Liver (tissue), 9 donors: ENCODE results near the gene LEF1. TPM values are rescaled to one million over a fixed set of nuclear protein-coding genes. Genes with fewer than 3 reads are reported as not detected.

Source experiments
- DNase-seq: peaks from one replicate; pipeline ENCODE4 v3.0.0-alpha.2; 2017; ENCODE audit warnings: low spot score
- H3K27ac ChIP-seq, 2 donors: one replicate each; pipeline ENCODE4 v1.7.0; 2013; ENCODE audit warnings: inconsistent platforms in 2 of 2, low read length in 2 of 2, control low read depth in 1 of 2, low read depth in 1 of 2, mild to moderate bottlenecking in 1 of 2
- H3K27me3 ChIP-seq, 4 donors: one replicate each; pipeline versions ENCODE4 v1.6.1 to v1.7.0; 2013; ENCODE audit warnings: low read length in 3 of 4, inconsistent platforms in 1 of 4, mild to moderate bottlenecking in 1 of 4, moderate library complexity in 1 of 4; ENCODE audit not compliant: control insufficient read depth in 4 of 4, insufficient read depth in 4 of 4
- H3K36me3 ChIP-seq, 4 donors: one replicate each; pipeline versions ENCODE4 v1.6.1 to v1.7.0; 2013; ENCODE audit warnings: low read length in 3 of 4, mild to moderate bottlenecking in 3 of 4, low read depth in 1 of 4, moderate library complexity in 1 of 4; ENCODE audit not compliant: control insufficient read depth in 4 of 4, insufficient read depth in 3 of 4
- H3K4me1 ChIP-seq, 4 donors: one replicate each; pipeline versions ENCODE4 v1.6.1 to v1.7.0; 2013; ENCODE audit warnings: low read length in 3 of 4, mild to moderate bottlenecking in 3 of 4, moderate library complexity in 1 of 4; ENCODE audit not compliant: control insufficient read depth in 4 of 4, insufficient read depth in 4 of 4
- H3K4me3 ChIP-seq, 3 donors: one replicate each; pipeline versions ENCODE4 v1.6.1 to v1.7.0; 2013; ENCODE audit warnings: low read length in 3 of 3, control low read depth in 1 of 3, low read depth in 1 of 3, mild to moderate bottlenecking in 1 of 3
- H3K9ac ChIP-seq, 2 donors: one replicate each; pipeline ENCODE4 v1.7.0; 2013; ENCODE audit warnings: low read length in 2 of 2, mild to moderate bottlenecking in 2 of 2, moderate library complexity in 2 of 2, control low read depth in 1 of 2, low read depth in 1 of 2
- H3K9me3 ChIP-seq, 4 donors: one replicate each; pipeline versions ENCODE4 v1.6.1 to v1.7.0; 2013; ENCODE audit warnings: low read length in 3 of 4; ENCODE audit not compliant: control insufficient read depth in 4 of 4
- EGR1 ChIP-seq, 2 donors: IDR thresholded peaks; 2 replicates each; pipeline ENCODE4 v1.6.1; 2016 to 2018; ENCODE audit warnings: antibody characterized with exemption in 2 of 2, low read depth in 2 of 2
- FOXA2 ChIP-seq: IDR thresholded peaks from 2 replicates; pipeline ENCODE4 v1.6.1; 2016; ENCODE audit warnings: antibody characterized with exemption
- GABPA ChIP-seq, 2 donors: IDR thresholded peaks in 1 of 2; conservative IDR thresholded peaks in 1 of 2; 2 replicates each; pipeline ENCODE4 v1.6.1; 2016; ENCODE audit warnings: antibody characterized with exemption in 2 of 2, mild to moderate bottlenecking in 1 of 2, moderate library complexity in 1 of 2
- HNF4A ChIP-seq, 2 donors: conservative IDR thresholded peaks; 2 replicates each; pipeline ENCODE4 v1.6.1; 2016; ENCODE audit warnings: antibody characterized with exemption in 2 of 2, mild to moderate bottlenecking in 2 of 2
- HNF4G ChIP-seq: IDR thresholded peaks from 2 replicates; pipeline ENCODE4 v1.6.1; 2016; ENCODE audit warnings: antibody characterized with exemption
- JUND ChIP-seq, 2 donors: IDR thresholded peaks; 2 replicates each; pipeline ENCODE4 v1.6.1; 2016; ENCODE audit warnings: antibody characterized with exemption in 2 of 2
- RAD21 ChIP-seq, 2 donors: IDR thresholded peaks; 2 replicates each; pipeline ENCODE4 v1.6.1; 2016; ENCODE audit warnings: antibody characterized with exemption in 2 of 2, mild to moderate bottlenecking in 2 of 2
- RXRA ChIP-seq, 2 donors: IDR thresholded peaks; 2 replicates each; pipeline ENCODE4 v1.6.1; 2017 to 2018; ENCODE audit warnings: antibody characterized with exemption in 2 of 2, mild to moderate bottlenecking in 1 of 2
- SP1 ChIP-seq: IDR thresholded peaks from 2 replicates; pipeline ENCODE4 v1.6.1; 2018; ENCODE audit warnings: antibody characterized with exemption, mild to moderate bottlenecking
- YY1 ChIP-seq: IDR thresholded peaks from 2 replicates; pipeline ENCODE4 v1.6.1; 2016; ENCODE audit warnings: antibody characterized with exemption, mild to moderate bottlenecking
- WGBS: extraction: QIAGEN DNeasy Blood & Tissue Kit; methylation state at CpG from one replicate; pipeline ENCODE4 v1.1.7; 2013; 5-methylcytosine and 5-hydroxymethylcytosine counted together
- polyA plus RNA-seq, 2 donors: library from polyadenylated mRNA; stranded (reverse) in 1 of 2; unstranded in 1 of 2; fragments of 200-250 nt in 1 of 2; fragments of >200 nt in 1 of 2; fragmentation: Nextera tagmentation in 1 of 2; extraction: Ambion mirVana in 1 of 2; gene quantifications; one replicate each; pipeline versions ENCODE4 v1.2.1 to v1.2.3, GENCODE V29; 2013 to 2015
- total RNA-seq, 2 donors: library from RNA; depleted of rRNA; stranded (reverse); fragments of >200 nt; gene quantifications; one replicate each; pipeline ENCODE4 v1.2.3, GENCODE V29; 2014
- TF ChIP-seq, protein P1 (sequence below): IDR thresholded peaks from 2 replicates; pipeline ENCODE4 v1.6.1; 2016; ENCODE audit warnings: antibody characterized with exemption
- TF ChIP-seq, protein P2 (sequence below): IDR thresholded peaks from 2 replicates; pipeline ENCODE4 v1.6.1; 2016; ENCODE audit warnings: antibody characterized with exemption
- TF ChIP-seq, protein P3 (sequence below): IDR thresholded peaks from 2 replicates; pipeline ENCODE4 v1.6.1; 2016; ENCODE audit warnings: antibody characterized with exemption
- TF ChIP-seq, protein P4 (sequence below): IDR thresholded peaks from 2 replicates; pipeline ENCODE4 v1.6.1; 2016; ENCODE audit warnings: antibody characterized with exemption, mild to moderate bottlenecking
- donor health status: healthy.
- donor health status: healthy.
- donor health status: healthy.
- donor health status: healthy.
- donor health status: healthy.

Gene LEF1
- total and polyA plus RNA-seq, 4 donors, result 0.22 to 6.4 (median 0.46) TPM

DNA sequence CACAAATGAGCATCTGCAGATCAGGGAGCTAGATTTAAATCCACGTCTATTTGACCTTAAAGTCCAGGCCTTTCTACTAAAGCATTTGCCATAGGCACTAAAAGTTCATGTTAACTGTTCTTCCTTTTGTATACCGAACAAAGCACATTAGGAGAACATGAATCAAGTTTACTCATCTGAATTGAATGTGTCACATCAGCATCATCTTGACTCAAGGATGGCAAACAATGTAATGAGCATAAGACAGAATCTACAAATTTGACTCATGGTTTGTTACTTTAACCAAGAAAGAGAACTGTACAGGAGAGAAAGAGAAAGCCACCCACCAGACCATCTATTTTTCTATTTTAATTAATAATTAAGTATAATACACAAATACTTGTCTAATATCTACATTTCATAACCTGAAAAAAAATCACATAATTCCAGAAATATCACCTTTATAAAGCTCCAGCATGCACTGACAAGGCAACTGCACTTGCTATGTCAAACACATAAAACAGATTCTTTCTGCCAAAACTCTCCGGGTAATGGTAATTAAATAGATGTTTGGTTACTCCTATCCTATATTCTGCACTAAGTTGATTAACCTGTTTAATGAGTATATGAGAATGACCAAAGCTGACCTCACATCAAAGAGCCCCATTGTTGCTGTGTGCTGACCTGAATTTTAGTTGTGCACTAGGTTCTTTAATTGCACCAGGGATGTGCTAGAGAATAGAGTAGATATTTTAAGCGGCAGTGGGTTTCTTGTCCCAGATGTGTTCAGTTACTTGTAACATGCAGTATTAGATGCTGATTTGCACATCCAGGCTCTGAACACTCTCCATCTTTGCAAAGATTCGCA lies 42.5 kb upstream of the LEF1 start:
- TF ChIP-seq EGR1 (IDR thresholded peaks at IDR 0.05; ENCODE audit: low read depth in 2 of 2), result no peak
- TF ChIP-seq, protein P1, sequence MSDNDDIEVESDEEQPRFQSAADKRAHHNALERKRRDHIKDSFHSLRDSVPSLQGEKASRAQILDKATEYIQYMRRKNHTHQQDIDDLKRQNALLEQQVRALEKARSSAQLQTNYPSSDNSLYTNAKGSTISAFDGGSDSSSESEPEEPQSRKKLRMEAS, result no peak
- no peak overlapping the region for H3K4me3 ChIP-seq
- WGBS, result 89% methylated on average over 5 of the region's 5 CpGs
- H3K9ac ChIP-seq, result no peak overlapping the region
- H3K27ac ChIP-seq, result no peak overlapping the region
- H3K9me3 ChIP-seq, result no peaks in the 10 kb centered on the region
- H3K36me3 ChIP-seq, result no peaks in the 10 kb centered on the region
- H3K4me1 ChIP-seq, result peaks cover 0 to 8% (median 4%) of the 10 kb centered on the region in 4 donors
- no peak for DNase-seq
- H3K27me3 ChIP-seq, result no peaks in the 10 kb centered on the region

DNA sequence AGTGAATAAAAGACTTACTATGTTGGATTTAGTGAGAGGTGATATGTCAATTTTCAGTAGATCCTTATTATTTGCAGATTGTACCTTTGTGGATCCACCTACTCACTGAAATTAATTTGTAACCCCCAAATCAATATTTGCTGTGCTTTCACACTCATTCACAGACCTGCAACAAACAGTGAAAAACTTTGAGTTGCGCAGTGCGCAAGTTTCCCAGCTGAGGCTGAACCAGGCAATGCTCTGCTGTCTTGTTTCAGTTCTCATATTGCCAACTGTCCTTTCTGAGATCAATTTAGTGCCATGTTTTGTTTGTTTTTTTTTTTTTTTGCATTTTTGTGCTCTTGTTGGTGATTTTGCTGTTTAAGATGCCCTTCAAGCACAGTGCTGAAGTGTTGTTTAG lies 40.8 kb upstream of the LEF1 start:
- H3K4me3 ChIP-seq, result no peak overlapping the region
- no peak overlapping the region for H3K9ac ChIP-seq
- peak overlapping the region; percentile 22 to 67 for H3K27ac ChIP-seq
- TF ChIP-seq, protein P2, sequence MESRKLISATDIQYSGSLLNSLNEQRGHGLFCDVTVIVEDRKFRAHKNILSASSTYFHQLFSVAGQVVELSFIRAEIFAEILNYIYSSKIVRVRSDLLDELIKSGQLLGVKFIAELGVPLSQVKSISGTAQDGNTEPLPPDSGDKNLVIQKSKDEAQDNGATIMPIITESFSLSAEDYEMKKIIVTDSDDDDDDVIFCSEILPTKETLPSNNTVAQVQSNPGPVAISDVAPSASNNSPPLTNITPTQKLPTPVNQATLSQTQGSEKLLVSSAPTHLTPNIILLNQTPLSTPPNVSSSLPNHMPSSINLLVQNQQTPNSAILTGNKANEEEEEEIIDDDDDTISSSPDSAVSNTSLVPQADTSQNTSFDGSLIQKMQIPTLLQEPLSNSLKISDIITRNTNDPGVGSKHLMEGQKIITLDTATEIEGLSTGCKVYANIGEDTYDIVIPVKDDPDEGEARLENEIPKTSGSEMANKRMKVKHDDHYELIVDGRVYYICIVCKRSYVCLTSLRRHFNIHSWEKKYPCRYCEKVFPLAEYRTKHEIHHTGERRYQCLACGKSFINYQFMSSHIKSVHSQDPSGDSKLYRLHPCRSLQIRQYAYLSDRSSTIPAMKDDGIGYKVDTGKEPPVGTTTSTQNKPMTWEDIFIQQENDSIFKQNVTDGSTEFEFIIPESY, result no peak
- TF ChIP-seq FOXA2 (peak; percentile 46), HNF4G (no peak), HNF4A (conservative IDR thresholded peaks at IDR 0.05) (peak; percentile 26 to 45), GABPA (IDR thresholded peaks at IDR 0.05 in 1 of 2, conservative IDR thresholded peaks at IDR 0.05 in 1 of 2) (no peak), JUND (IDR thresholded peaks at IDR 0.05) (peak in 1 of 2 donors; percentile 23), YY1 (peak; percentile 72), SP1 (peak; percentile 39), RAD21 (IDR thresholded peaks at IDR 0.05) (peak; percentile 20 to 34), RXRA (IDR thresholded peaks at IDR 0.05) (peak in 1 of 2 donors; percentile 56), EGR1 (IDR thresholded peaks at IDR 0.05; ENCODE audit: low read depth in 2 of 2) (no peak)
- TF ChIP-seq, protein P3, sequence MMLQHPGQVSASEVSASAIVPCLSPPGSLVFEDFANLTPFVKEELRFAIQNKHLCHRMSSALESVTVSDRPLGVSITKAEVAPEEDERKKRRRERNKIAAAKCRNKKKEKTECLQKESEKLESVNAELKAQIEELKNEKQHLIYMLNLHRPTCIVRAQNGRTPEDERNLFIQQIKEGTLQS, result peak; percentile 34
- TF ChIP-seq, protein P4, sequence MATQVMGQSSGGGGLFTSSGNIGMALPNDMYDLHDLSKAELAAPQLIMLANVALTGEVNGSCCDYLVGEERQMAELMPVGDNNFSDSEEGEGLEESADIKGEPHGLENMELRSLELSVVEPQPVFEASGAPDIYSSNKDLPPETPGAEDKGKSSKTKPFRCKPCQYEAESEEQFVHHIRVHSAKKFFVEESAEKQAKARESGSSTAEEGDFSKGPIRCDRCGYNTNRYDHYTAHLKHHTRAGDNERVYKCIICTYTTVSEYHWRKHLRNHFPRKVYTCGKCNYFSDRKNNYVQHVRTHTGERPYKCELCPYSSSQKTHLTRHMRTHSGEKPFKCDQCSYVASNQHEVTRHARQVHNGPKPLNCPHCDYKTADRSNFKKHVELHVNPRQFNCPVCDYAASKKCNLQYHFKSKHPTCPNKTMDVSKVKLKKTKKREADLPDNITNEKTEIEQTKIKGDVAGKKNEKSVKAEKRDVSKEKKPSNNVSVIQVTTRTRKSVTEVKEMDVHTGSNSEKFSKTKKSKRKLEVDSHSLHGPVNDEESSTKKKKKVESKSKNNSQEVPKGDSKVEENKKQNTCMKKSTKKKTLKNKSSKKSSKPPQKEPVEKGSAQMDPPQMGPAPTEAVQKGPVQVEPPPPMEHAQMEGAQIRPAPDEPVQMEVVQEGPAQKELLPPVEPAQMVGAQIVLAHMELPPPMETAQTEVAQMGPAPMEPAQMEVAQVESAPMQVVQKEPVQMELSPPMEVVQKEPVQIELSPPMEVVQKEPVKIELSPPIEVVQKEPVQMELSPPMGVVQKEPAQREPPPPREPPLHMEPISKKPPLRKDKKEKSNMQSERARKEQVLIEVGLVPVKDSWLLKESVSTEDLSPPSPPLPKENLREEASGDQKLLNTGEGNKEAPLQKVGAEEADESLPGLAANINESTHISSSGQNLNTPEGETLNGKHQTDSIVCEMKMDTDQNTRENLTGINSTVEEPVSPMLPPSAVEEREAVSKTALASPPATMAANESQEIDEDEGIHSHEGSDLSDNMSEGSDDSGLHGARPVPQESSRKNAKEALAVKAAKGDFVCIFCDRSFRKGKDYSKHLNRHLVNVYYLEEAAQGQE, result peak; percentile 37
- WGBS, result 48% methylated on average over 2 of the region's 2 CpGs
- H3K36me3 ChIP-seq, result no peaks in the 10 kb centered on the region
- DNase-seq, result no peak
- H3K27me3 ChIP-seq, result no peaks in the 10 kb centered on the region
- H3K9me3 ChIP-seq, result no peaks in the 10 kb centered on the region
- H3K4me1 ChIP-seq, result peaks cover 0 to 8% (median 4%) of the 10 kb centered on the region in 4 donors
